NCI-H1048 (cell line): ENCODE data around the gene SMAD6.

Experiments used
- DNase-seq: peaks from one replicate; lab custom pipeline; 2025; lab: John Stamatoyannopoulos, UW

SMAD6 gene

GRCh38 chr15:66702035-66702786 is at the start of gene SMAD6:
Gene SMAD6 (plus strand): TSS chr15:66702236. CDS start chr15:66703259, 1,023 bp downstream.
- DNase-seq: peak; percentile 93

- DNase-seq: no peak
These were observed 49.2 kb upstream of the SMAD6 start for GRCh38 chr15:66652806-66653205.

GRCh38 chr15:66653398-66653797 is 48.6 kb upstream of the SMAD6 start:
- no peak for DNase-seq

- no peak for DNase-seq
These were observed 48.2 kb upstream of the SMAD6 start for GRCh38 chr15:66653852-66654251.

GRCh38 chr15:66654361-66654738 is 47.7 kb upstream of the SMAD6 start:
- DNase-seq: no peak

- no peak for DNase-seq
These were observed 47.2 kb upstream of the SMAD6 start for GRCh38 chr15:66654739-66655375.

GRCh38 chr15:66655511-66655910 is 46.5 kb upstream of the SMAD6 start:
- DNase-seq: no peak

GRCh38 chr15:66655997-66656396 is 46.0 kb upstream of the SMAD6 start:
- no peak for DNase-seq

GRCh38 chr15:66657185-66658020 is 44.6 kb upstream of the SMAD6 start:
- no peak for DNase-seq

- DNase-seq: no peak
These were observed 44.0 kb upstream of the SMAD6 start for GRCh38 chr15:66658044-66658443.

GRCh38 chr15:66658855-66659254 is 43.2 kb upstream of the SMAD6 start:
- DNase-seq: no peak

- DNase-seq: no peak
These were observed 42.7 kb upstream of the SMAD6 start for GRCh38 chr15:66659384-66659783.

- no peak for DNase-seq
These were observed 40.5 kb upstream of the SMAD6 start for GRCh38 chr15:66661432-66662096.

- no peak for DNase-seq
These were observed 39.5 kb upstream of the SMAD6 start for GRCh38 chr15:66662522-66662921.

GRCh38 chr15:66663664-66664063 is 38.4 kb upstream of the SMAD6 start:
- DNase-seq: no peak

- DNase-seq: no peak
These were observed 31.9 kb upstream of the SMAD6 start for GRCh38 chr15:66670175-66670574.

- DNase-seq: no peak
These were observed 31.1 kb upstream of the SMAD6 start for GRCh38 chr15:66670762-66671580.

GRCh38 chr15:66672867-66673266 is 29.2 kb upstream of the SMAD6 start:
- no peak for DNase-seq

- no peak for DNase-seq
These were observed 28.4 kb upstream of the SMAD6 start for GRCh38 chr15:66673410-66674322.

- DNase-seq: no peak
These were observed 27.3 kb upstream of the SMAD6 start for GRCh38 chr15:66674756-66675155.
